GM23248 (cell line): ENCODE data around the gene IPO4.

Experiments used
- EZH2 ChIP-seq: fragments of 200-600 bp; sonication (generic); IDR thresholded peaks from 2 replicates; pipeline ENCODE4 v1.6.1; 2018; ENCODE audit warnings: antibody characterized with exemption, mild to moderate bottlenecking; ENCODE audit not compliant: insufficient read depth, poor library complexity, severe bottlenecking
- EZH2phosphoT487 ChIP-seq: fragments of 200-600 bp; sonication (generic); IDR thresholded peaks from 2 replicates; pipeline ENCODE4 v1.6.1; 2018; ENCODE audit warnings: antibody characterized with exemption, moderate library complexity, mild to moderate bottlenecking, low read depth; ENCODE audit not compliant: insufficient read depth

DNA sequence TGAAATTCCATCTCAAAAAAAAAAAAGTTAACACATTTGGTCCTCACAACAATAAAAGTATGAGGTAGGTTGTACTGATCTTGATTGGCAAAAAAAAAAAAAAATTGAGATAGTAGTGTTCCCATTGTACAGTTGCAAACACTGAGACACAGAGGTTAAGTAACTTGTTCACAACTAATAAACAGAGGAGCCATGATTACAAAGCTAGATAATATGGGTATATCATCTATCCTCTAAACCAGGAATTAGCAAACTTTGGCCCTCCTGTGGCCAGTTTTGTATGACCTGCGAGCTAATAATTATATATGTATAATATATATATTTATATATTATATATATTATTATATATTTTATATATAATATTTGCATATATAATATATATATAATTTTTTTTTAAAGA, 54.9 kb downstream of the IPO4 start:
- TF ChIP-seq EZH2phosphoT487 (no peak), EZH2 (no peak)
